GM12864 (cell line): ENCODE data around the gene ZNF678.
A peak's percentile ranks its signal among the peaks of the same experiment; 100 is the strongest.

ENCODE experiments used
- DNase-seq: peaks from one replicate; pipeline ENCODE4 v3.0.0-alpha.2; 2011; ENCODE audit warnings: low read depth
- H3K4me3 ChIP-seq: 2 replicates; pipeline ENCODE4 v1.5.1; 2011; ENCODE audit warnings: mild to moderate bottlenecking, low read depth, low read length, control low read depth
- TF ChIP-seq, protein P1 (sequence below): IDR thresholded peaks from 2 replicates; pipeline ENCODE4 v1.5.1; 2011; ENCODE audit warnings: low read depth, mild to moderate bottlenecking, moderate library complexity, low read length, control low read depth, inconsistent platforms; ENCODE audit errors: missing control alignments

ZNF678 gene

DNA sequence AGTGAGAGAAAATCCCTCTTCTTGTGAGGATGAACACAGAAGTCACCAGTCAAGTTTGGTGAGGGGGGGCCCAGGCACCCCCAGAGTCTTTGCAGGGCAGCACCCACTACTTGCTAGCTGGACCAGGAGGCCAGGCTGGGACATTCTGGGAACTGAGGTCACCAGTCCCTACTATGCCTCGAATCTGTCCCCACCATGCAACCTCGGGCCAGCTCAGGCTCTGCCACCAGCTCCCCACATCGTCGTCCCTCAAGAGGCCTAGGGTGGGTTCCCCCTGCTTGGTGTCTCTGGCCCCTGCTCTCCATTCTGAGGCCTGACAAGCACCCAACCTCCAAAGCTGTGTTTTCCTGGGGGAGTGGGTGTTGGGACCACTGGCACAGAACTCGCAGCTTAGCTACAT, 22.2 kb upstream of the ZNF678 start:
- no peak overlapping the region for H3K4me3 ChIP-seq
- DNase-seq = no peak
- TF ChIP-seq, protein P1, sequence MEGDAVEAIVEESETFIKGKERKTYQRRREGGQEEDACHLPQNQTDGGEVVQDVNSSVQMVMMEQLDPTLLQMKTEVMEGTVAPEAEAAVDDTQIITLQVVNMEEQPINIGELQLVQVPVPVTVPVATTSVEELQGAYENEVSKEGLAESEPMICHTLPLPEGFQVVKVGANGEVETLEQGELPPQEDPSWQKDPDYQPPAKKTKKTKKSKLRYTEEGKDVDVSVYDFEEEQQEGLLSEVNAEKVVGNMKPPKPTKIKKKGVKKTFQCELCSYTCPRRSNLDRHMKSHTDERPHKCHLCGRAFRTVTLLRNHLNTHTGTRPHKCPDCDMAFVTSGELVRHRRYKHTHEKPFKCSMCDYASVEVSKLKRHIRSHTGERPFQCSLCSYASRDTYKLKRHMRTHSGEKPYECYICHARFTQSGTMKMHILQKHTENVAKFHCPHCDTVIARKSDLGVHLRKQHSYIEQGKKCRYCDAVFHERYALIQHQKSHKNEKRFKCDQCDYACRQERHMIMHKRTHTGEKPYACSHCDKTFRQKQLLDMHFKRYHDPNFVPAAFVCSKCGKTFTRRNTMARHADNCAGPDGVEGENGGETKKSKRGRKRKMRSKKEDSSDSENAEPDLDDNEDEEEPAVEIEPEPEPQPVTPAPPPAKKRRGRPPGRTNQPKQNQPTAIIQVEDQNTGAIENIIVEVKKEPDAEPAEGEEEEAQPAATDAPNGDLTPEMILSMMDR = no peak

DNA sequence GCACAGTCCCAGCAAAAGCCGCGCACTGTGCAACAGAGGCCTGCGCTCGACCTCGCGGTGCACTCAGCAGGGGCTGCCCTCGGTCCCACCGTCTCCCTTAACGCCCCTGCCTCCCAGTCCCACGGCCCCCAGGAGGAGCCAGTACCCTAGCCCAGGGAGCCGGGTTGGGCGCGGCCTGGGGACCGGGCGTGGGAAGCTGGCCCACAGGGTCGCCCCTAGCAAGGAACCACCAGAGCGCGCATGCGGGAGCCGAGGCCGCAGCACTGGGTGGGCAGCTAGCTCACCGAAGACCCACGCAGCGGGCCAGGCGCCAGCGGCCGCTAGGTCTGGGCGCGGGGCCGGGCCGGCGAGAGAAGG, 21.6 kb upstream of the ZNF678 start:
- no peak for DNase-seq
- TF ChIP-seq, protein P1 = no peak
- peak overlapping the region; percentile 76 for H3K4me3 ChIP-seq

DNA sequence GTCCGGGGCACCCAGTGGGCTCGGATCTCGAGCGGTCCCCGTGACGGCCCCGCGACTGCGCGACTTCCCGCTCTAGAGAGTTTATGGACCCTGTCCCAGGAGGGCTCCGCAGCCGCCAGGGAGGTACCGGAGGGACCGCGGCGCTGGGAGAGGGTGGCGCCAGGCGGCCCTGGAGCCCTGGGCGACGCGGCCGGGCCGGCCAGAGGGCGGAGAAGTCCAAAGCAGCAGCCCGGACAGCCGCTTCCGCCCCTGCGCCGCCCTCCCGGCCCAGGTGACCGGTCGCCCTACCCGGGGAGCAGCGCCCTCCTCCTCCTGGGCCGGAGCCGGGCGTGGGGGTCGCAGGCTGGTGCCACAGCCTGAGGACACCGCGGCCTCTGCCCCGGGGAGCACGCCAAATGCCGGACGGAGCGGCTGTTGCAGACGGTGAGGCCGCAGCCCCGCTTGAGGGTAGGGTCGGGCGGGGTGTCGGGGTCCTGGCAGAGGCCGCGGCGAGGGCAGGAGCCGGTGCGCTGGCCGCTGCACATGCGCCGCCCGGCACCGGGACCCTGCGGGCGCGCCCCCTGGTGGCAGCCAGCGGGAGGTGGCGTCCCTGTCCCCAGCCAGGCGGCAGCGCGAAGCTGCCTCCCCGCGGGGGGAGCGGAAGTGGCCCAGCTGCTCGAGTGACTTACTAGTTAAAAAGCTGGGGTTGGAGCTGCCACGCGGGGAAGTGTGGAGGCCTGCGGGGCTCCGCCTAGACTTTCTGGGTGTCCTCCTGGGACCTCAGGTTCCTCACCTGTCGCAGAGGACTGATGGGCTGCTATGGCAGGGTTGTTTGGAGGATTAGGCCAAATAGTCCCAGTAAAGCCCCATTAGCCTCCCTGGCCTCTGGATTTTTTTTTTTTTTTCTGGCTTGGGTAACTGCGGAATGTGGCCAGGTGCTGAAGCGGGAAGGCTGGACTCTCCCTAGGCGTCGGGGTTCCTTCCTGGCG, 20.9 kb upstream of the ZNF678 start:
- DNase-seq = peak; percentile 60
- TF ChIP-seq, protein P1 = peak; percentile 90
- H3K4me3 ChIP-seq = peak overlapping the region; percentile 76

DNA sequence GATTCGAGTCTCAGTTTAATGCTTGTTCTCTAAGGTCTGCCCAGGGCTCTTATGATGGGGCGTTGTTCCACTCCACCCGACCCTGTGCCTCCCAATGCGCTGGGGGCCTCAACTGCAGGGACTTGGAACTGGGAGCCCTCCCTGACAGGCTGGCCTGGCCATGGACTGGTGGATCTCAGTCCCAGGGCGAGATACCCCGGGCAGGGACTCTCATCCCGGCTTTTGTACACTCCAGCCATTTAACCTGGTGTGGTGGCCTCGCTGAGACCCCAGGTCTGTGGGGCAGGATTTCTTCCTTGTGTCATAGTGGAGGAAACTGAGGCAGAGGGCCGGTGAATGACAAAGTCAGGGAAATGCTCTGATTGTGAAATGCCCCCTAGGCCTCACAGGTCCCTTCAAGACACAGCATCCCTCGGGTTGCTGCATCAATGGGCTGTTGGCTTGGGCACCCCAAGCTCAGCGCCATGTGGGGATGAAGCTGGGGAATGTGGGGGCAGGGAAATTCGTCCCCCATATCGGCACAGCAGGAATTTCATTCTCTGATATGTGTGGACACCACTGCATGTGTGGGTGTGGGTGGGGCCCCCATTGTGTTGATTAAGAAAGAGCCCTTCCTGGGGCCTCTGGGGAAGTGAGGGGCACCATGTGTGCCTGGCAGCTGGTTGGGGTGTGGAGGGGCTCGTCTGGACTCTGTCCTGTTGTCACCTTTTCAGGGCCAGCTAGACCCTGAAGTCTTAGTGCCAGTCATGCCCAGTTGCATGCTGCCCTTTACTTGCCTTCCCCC, 19.9 kb upstream of the ZNF678 start:
- TF ChIP-seq, protein P1 = no peak
- DNase-seq = no peak
- H3K4me3 ChIP-seq = no peak overlapping the region

DNA sequence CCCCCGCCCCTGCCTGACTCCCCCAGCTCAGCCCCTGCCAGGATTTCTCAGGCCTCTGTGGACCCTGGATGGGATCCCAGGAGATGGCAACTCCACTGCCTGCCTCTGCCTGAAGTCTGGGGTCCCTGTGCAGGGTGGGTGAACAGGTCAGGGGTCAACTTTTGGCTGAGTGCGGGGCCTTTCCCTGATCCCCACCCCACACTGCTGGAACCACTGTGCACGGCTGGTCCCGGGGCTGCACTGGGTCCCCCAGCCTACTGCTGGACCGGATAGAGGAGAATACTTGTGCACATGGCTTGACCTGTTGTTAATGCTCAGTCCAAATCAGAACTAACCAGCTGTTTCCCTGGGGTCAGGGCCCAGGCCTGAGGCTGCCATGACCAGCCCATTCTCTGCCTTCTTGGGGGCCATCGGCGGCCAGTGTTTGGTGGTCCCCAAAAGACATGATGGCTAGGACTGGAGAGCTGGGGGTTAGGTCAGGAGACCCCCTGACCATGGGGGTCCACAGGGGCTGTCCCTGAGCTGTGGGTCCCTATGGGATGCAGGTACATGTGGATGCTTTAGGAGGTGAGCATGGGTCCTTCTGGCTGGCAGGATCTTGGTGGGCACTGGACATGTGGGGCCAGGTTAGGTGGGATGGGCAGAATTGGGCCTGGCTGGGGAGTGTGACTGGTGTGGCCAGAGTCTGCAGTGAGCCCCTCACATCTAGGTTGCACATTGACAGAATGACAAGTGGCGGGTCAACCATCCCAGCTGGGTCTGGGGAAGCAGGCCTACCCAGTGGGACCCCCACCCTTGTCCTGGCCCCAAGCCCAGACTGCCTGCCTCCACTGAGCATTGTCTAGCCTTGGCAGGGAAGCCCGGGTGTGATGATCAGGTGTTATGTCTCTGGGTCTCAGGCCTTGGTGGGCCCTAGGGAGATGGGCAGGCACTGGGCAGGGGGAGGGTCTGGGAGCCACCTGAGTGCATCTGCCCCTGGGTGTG, 19.0 kb upstream of the ZNF678 start:
- H3K4me3 ChIP-seq = no peak overlapping the region
- TF ChIP-seq, protein P1 = no peak
- DNase-seq = no peak

DNA sequence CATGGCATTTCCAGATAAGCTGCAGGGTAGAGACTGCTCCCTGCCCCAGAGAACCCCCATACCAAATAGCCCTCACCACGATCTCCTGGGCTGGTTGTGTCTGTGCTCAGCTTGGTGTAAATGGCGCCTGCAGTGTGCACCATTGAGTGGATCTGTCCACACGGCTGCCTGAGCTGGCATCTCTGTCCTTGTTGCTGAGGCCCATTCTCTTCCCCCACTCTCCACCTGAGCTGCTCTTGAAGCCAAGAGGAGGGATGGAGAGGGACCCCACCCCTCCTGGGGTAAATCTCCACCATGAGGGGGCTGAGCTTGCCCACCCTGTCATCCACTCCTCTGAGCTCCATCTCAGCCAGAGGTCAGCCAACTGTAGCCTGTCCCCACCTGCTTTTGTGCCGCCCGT, 18.0 kb upstream of the ZNF678 start:
- TF ChIP-seq, protein P1 = no peak
- H3K4me3 ChIP-seq = no peak overlapping the region
- no peak for DNase-seq
